Adrenal gland (tissue), 5 donors: ENCODE data around the gene DPM2.

Source experiments
- POLR2A ChIP-seq, 2 donors: fragments of 450-650 bp; IDR thresholded peaks; one replicate each; pipeline ENCODE4 v1.6.1; 2017; ENCODE audit warnings: antibody characterized with exemption in 2 of 2, mild to moderate bottlenecking in 2 of 2, moderate library complexity in 1 of 2
- TF ChIP-seq, protein P1 (sequence below), 6 experiments: fragments of 450-650 bp in 4 of 6; fragments of 200-600 bp in 2 of 6; sonication (generic) in 1 of 6; IDR thresholded peaks; 1 replicate in 5 of 6; 2 replicates in 1 of 6; pipeline versions ENCODE4 v1.5.1 to v1.8.0; 2016 to 2021; ENCODE audit warnings: antibody characterized with exemption in 6 of 6, mild to moderate bottlenecking in 2 of 6, moderate library complexity in 1 of 6
- donor health status: DM: no; HTN: no; CAD: no.

DNA sequence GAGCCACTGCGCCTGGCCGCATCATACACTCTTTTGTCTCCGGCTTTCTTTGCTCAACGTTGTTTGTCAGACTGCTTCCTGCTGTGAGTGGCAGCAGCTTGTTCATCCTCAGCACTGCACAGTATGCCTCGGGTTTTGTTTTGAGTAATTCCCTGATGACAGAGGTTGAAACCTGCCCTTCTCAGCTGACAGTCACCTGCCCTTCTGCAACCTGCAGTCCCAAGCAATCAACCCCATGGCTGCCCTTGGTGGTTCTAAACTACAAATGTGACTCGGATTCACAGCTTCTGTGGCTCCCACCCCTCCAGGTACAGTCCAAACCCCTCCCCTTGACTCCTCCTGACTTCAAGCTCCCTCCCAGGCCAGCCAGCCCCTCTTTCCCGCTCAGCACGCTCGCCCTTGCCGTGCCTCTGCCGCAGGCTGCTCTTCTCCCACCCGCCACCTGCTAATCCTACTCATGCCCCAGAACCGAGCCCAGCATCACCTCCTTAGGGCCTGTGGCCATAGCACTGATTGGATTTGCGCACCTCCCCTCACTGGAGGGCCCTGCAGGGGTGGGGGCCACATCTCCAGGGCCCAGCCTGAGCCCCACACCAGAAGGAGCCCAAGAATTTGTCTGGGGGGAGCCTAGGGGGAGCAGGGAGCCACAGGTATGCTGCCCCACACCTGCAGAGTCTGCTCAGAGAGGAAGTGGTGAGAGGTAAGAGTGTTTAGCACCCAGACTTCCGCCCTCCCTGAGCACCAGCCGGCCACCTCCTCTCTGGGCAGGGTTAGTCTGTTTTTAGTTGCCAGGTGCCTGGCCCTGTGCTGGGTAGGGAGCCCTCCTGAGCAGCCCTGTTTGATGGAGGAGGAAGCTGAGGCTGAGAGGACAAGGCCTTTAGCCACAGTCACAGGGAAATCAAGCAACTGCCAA is 33.0 kb upstream of the DPM2 start:
- TF ChIP-seq, protein P1, sequence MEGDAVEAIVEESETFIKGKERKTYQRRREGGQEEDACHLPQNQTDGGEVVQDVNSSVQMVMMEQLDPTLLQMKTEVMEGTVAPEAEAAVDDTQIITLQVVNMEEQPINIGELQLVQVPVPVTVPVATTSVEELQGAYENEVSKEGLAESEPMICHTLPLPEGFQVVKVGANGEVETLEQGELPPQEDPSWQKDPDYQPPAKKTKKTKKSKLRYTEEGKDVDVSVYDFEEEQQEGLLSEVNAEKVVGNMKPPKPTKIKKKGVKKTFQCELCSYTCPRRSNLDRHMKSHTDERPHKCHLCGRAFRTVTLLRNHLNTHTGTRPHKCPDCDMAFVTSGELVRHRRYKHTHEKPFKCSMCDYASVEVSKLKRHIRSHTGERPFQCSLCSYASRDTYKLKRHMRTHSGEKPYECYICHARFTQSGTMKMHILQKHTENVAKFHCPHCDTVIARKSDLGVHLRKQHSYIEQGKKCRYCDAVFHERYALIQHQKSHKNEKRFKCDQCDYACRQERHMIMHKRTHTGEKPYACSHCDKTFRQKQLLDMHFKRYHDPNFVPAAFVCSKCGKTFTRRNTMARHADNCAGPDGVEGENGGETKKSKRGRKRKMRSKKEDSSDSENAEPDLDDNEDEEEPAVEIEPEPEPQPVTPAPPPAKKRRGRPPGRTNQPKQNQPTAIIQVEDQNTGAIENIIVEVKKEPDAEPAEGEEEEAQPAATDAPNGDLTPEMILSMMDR (IDR thresholded peaks at IDR 0.05), result no peak
- TF ChIP-seq POLR2A (IDR thresholded peaks at IDR 0.05), result no peak
